ENCODE data around the gene PCNA. TPM values are rescaled to one million over a fixed set of nuclear protein-coding genes. Genes with fewer than 3 reads are reported as not detected.

PCNA gene
- polyA plus RNA-seq = 95.3 TPM
- long read RNA-seq, donor 1, transcript PCNA-201 (6 exons, 1,344 nt) = major isoform, 20 of 20 reads
- long read RNA-seq, donor 1, partial matches to known transcripts = 0 of 20 reads
- long read RNA-seq, donor 1, other reads (novel, unspliced or antisense) = 0 of 20 reads
- long read RNA-seq, donor 2, transcript PCNA-201 (6 exons, 1,344 nt) = major isoform, 34 of 41 reads
- long read RNA-seq, donor 2, partial matches to known transcripts = 6 of 41 reads
- long read RNA-seq, donor 2, other reads (novel, unspliced or antisense) = 0 of 41 reads
- long read RNA-seq, donor 3, transcript PCNA-201 (6 exons, 1,344 nt) = major isoform, 53 of 67 reads
- long read RNA-seq, donor 3, partial matches to known transcripts = 12 of 67 reads
- long read RNA-seq, donor 3, other reads (novel, unspliced or antisense) = 0 of 67 reads
- long read RNA-seq, donor 4, transcript PCNA-201 (6 exons, 1,344 nt) = major isoform, 5 of 5 reads
- long read RNA-seq, donor 4, partial matches to known transcripts = 0 of 5 reads
- long read RNA-seq, donor 4, other reads (novel, unspliced or antisense) = 0 of 5 reads
- long read RNA-seq, donor 5, transcript PCNA-201 (6 exons, 1,344 nt) = major isoform, 26 of 26 reads
- long read RNA-seq, donor 5, partial matches to known transcripts = 0 of 26 reads
- long read RNA-seq, donor 5, other reads (novel, unspliced or antisense) = 0 of 26 reads
- long read RNA-seq, donor 6, transcript PCNA-201 (6 exons, 1,344 nt) = major isoform, 26 of 28 reads
- long read RNA-seq, donor 6, partial matches to known transcripts = 0 of 28 reads
- long read RNA-seq, donor 6, other reads (novel, unspliced or antisense) = 0 of 28 reads
- long read RNA-seq, donor 7, transcript PCNA-201 (6 exons, 1,344 nt) = major isoform, 18 of 18 reads
- long read RNA-seq, donor 7, partial matches to known transcripts = 0 of 18 reads
- long read RNA-seq, donor 7, other reads (novel, unspliced or antisense) = 0 of 18 reads
- long read RNA-seq, donor 8, transcript PCNA-201 (6 exons, 1,344 nt) = major isoform, 50 of 51 reads
- long read RNA-seq, donor 8, partial matches to known transcripts = 0 of 51 reads
- long read RNA-seq, donor 8, other reads (novel, unspliced or antisense) = 0 of 51 reads
- long read RNA-seq, donor 9, transcript PCNA-201 (6 exons, 1,344 nt) = major isoform, 35 of 37 reads
- long read RNA-seq, donor 9, partial matches to known transcripts = 0 of 37 reads
- long read RNA-seq, donor 9, other reads (novel, unspliced or antisense) = 0 of 37 reads
- long read RNA-seq, donor 10, transcript PCNA-201 (6 exons, 1,344 nt) = major isoform, 36 of 43 reads
- long read RNA-seq, donor 10, partial matches to known transcripts = 5 of 43 reads
- long read RNA-seq, donor 10, other reads (novel, unspliced or antisense) = 0 of 43 reads
- long read RNA-seq, donor 11, transcript PCNA-201 (6 exons, 1,344 nt) = major isoform, 29 of 32 reads
- long read RNA-seq, donor 11, partial matches to known transcripts = 0 of 32 reads
- long read RNA-seq, donor 11, other reads (novel, unspliced or antisense) = 0 of 32 reads

GRCh38 chr20:5119435-5120184 is at the start of gene PCNA:
TSS of gene PCNA (minus strand) at chr20:5119958. CDS start at chr20:5119798, 160 bp downstream.
- Histone ChIP-seq H3K27ac (ENCODE audit: low read length) (peak within 1 kb of the TSS; percentile 98), H3K9me3 (ENCODE audit: control insufficient read depth, low read depth, low read length) (no peaks in the 10 kb centered on the region), H3K4me1 (ENCODE audit: control insufficient read depth, insufficient read depth, low read length) (no peaks in the 10 kb centered on the region), H3K4me3 (ENCODE audit: low read length) (peak within 1 kb of the TSS; percentile 95), H3K36me3 (ENCODE audit: control insufficient read depth, insufficient read depth, low read length) (peaks cover 16% of the 10 kb centered on the region), H3K27me3 (ENCODE audit: control insufficient read depth, insufficient read depth, low read length) (no peaks in the 10 kb centered on the region)
- WGBS (ENCODE audit: insufficient coverage, low lambda C conversion rate) = 0% methylated on average over 2 of the region's 71 CpGs
- DNase-seq = peak; percentile 97 to 98

GRCh38 chr20:5168651-5169396 is 49.1 kb upstream of the PCNA start:
- peaks cover 2% of the 10 kb centered on the region for H3K4me1 ChIP-seq (ENCODE audit: control insufficient read depth, insufficient read depth, low read length)
- no peak overlapping the region for H3K27ac ChIP-seq (ENCODE audit: low read length)
- DNase-seq = peak in 1 of 2 donors; percentile 17
- H3K36me3 ChIP-seq (ENCODE audit: control insufficient read depth, insufficient read depth, low read length) = peaks cover 10% of the 10 kb centered on the region
- H3K4me3 ChIP-seq (ENCODE audit: low read length) = no peak overlapping the region
- WGBS (ENCODE audit: insufficient coverage, low lambda C conversion rate) = no CpG with 5 or more reads among the region's 3 CpGs
- H3K27me3 ChIP-seq (ENCODE audit: control insufficient read depth, insufficient read depth, low read length) = no peaks in the 10 kb centered on the region
- no peaks in the 10 kb centered on the region for H3K9me3 ChIP-seq (ENCODE audit: control insufficient read depth, low read depth, low read length)

- H3K4me1 ChIP-seq (ENCODE audit: control insufficient read depth, insufficient read depth, low read length) = peaks cover 2% of the 10 kb centered on the region
- DNase-seq = no peak
- no peak overlapping the region for H3K27ac ChIP-seq (ENCODE audit: low read length)
- H3K4me3 ChIP-seq (ENCODE audit: low read length) = no peak overlapping the region
- no peaks in the 10 kb centered on the region for H3K9me3 ChIP-seq (ENCODE audit: control insufficient read depth, low read depth, low read length)
- 94% methylated on average over 3 of the region's 13 CpGs for WGBS (ENCODE audit: insufficient coverage, low lambda C conversion rate)
- no peaks in the 10 kb centered on the region for H3K27me3 ChIP-seq (ENCODE audit: control insufficient read depth, insufficient read depth, low read length)
- no peaks in the 10 kb centered on the region for H3K36me3 ChIP-seq (ENCODE audit: control insufficient read depth, insufficient read depth, low read length)
These were observed 45.2 kb upstream of the PCNA start for GRCh38 chr20:5164645-5165625.

- H3K4me3 ChIP-seq (ENCODE audit: low read length) = no peak overlapping the region
- 71% methylated on average over 1 of the region's 6 CpGs for WGBS (ENCODE audit: insufficient coverage, low lambda C conversion rate)
- no peaks in the 10 kb centered on the region for H3K27me3 ChIP-seq (ENCODE audit: control insufficient read depth, insufficient read depth, low read length)
- no peak overlapping the region for H3K27ac ChIP-seq (ENCODE audit: low read length)
- no peaks in the 10 kb centered on the region for H3K9me3 ChIP-seq (ENCODE audit: control insufficient read depth, low read depth, low read length)
- no peak for DNase-seq
- no peaks in the 10 kb centered on the region for H3K36me3 ChIP-seq (ENCODE audit: control insufficient read depth, insufficient read depth, low read length)
- H3K4me1 ChIP-seq (ENCODE audit: control insufficient read depth, insufficient read depth, low read length) = no peaks in the 10 kb centered on the region
These were observed 41.9 kb upstream of the PCNA start for GRCh38 chr20:5161536-5162164.

- Histone ChIP-seq H3K4me1 (ENCODE audit: control insufficient read depth, insufficient read depth, low read length) (peaks cover 2% of the 10 kb centered on the region), H3K4me3 (ENCODE audit: low read length) (no peak overlapping the region), H3K27me3 (ENCODE audit: control insufficient read depth, insufficient read depth, low read length) (no peaks in the 10 kb centered on the region), H3K36me3 (ENCODE audit: control insufficient read depth, insufficient read depth, low read length) (no peaks in the 10 kb centered on the region), H3K27ac (ENCODE audit: low read length) (no peak overlapping the region), H3K9me3 (ENCODE audit: control insufficient read depth, low read depth, low read length) (no peaks in the 10 kb centered on the region)
- DNase-seq = no peak
These were observed 41.1 kb upstream of the PCNA start for GRCh38 chr20:5160882-5161281.

GRCh38 chr20:5159928-5160327 is 40.2 kb upstream of the PCNA start:
- H3K4me1 ChIP-seq (ENCODE audit: control insufficient read depth, insufficient read depth, low read length) = peaks cover 11% of the 10 kb centered on the region
- H3K27me3 ChIP-seq (ENCODE audit: control insufficient read depth, insufficient read depth, low read length) = no peaks in the 10 kb centered on the region
- 60% methylated on average over 1 of the region's 3 CpGs for WGBS (ENCODE audit: insufficient coverage, low lambda C conversion rate)
- no peak for DNase-seq
- H3K4me3 ChIP-seq (ENCODE audit: low read length) = no peak overlapping the region
- no peak overlapping the region for H3K27ac ChIP-seq (ENCODE audit: low read length)
- no peaks in the 10 kb centered on the region for H3K9me3 ChIP-seq (ENCODE audit: control insufficient read depth, low read depth, low read length)
- H3K36me3 ChIP-seq (ENCODE audit: control insufficient read depth, insufficient read depth, low read length) = no peaks in the 10 kb centered on the region

GRCh38 chr20:5156675-5157448 is 37.1 kb upstream of the PCNA start:
- H3K36me3 ChIP-seq (ENCODE audit: control insufficient read depth, insufficient read depth, low read length) = no peaks in the 10 kb centered on the region
- H3K4me1 ChIP-seq (ENCODE audit: control insufficient read depth, insufficient read depth, low read length) = peaks cover 37% of the 10 kb centered on the region
- 78% methylated on average over 3 of the region's 4 CpGs for WGBS (ENCODE audit: insufficient coverage, low lambda C conversion rate)

More at GRCh38 chr20:5156675-5157448, 37.1 kb upstream of the PCNA start:
- H3K4me3 ChIP-seq (ENCODE audit: low read length) = no peak overlapping the region
- no peaks in the 10 kb centered on the region for H3K9me3 ChIP-seq (ENCODE audit: control insufficient read depth, low read depth, low read length)
- no peaks in the 10 kb centered on the region for H3K27me3 ChIP-seq (ENCODE audit: control insufficient read depth, insufficient read depth, low read length)
- H3K27ac ChIP-seq (ENCODE audit: low read length) = no peak overlapping the region
- DNase-seq = no peak

All from large intestine (tissue), 12 donors.